ENCODE measurements around the gene MRPL53.
A peak's percentile ranks its signal among the peaks of the same experiment; 100 is the strongest.

MRPL53 gene

DNA sequence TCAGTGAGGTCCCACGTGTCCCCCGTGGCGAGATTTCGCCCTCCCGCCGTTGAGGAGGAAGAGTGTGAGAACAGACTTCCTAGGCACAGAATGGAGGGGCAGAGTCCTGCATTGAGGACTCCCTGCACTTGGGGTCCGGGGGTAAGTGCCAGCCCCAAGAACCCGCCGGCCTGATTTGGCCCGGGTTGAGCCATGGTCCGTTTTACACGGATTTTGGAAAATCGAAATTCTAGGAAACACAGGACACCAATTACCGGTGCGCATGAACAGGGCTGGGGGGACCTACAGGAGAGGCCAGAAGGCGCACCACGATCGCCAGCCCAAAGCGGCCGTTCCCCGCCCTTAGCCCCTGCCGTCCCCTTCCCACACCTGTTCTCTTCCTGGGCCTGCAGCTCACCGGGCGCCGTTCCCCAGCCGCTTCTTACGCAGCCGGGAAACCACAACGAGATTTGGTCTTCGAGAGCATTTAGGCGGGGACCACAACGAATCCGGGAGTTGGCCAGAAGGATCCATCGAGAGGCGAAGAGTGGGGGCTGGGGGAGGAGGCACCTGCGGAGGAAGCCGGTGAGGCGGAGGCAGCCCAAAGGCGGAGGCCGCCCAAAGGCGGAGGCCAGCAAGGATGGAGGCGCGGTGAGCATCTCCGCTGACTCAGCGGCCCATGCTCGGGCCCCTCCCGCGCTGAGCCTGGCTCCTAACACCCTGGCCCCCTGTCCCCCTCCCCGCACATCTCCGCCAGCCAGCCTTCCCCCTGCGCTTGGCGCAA lies 41.3 kb upstream of the MRPL53 start:
- TF ChIP-seq, protein P1, sequence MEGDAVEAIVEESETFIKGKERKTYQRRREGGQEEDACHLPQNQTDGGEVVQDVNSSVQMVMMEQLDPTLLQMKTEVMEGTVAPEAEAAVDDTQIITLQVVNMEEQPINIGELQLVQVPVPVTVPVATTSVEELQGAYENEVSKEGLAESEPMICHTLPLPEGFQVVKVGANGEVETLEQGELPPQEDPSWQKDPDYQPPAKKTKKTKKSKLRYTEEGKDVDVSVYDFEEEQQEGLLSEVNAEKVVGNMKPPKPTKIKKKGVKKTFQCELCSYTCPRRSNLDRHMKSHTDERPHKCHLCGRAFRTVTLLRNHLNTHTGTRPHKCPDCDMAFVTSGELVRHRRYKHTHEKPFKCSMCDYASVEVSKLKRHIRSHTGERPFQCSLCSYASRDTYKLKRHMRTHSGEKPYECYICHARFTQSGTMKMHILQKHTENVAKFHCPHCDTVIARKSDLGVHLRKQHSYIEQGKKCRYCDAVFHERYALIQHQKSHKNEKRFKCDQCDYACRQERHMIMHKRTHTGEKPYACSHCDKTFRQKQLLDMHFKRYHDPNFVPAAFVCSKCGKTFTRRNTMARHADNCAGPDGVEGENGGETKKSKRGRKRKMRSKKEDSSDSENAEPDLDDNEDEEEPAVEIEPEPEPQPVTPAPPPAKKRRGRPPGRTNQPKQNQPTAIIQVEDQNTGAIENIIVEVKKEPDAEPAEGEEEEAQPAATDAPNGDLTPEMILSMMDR (conservative IDR thresholded peaks at IDR 0.05; ENCODE audit: low read depth) = no peak
- DNase-seq (ENCODE audit: low spot score) = no peak
- ChIA-PET CTCF (interaction anchor here (0.5 to 0.8 kb wide), 4 partner anchors 8 to 472 kb away, joined by 3 to 4 read pairs (median 3); no protein-coding TSS in a partner anchor), POLR2A (ENCODE audit: low non-redundant PET) (no interaction called here)
- no peak overlapping the region for H3K27ac ChIP-seq

GRCh38 chr2:74512744-74513604 lies 40.5 kb upstream of the MRPL53 start:
- ChIA-PET POLR2A (ENCODE audit: low non-redundant PET) (no interaction called here), CTCF (interaction anchor here (0.5 to 0.9 kb wide), 5 partner anchors 9 to 471 kb away, joined by 3 to 4 read pairs (median 3); no protein-coding TSS in a partner anchor)
- TF ChIP-seq, protein P1 (conservative IDR thresholded peaks at IDR 0.05; ENCODE audit: low read depth) = no peak
- no peak overlapping the region for H3K27ac ChIP-seq
- DNase-seq (ENCODE audit: low spot score) = no peak

DNA sequence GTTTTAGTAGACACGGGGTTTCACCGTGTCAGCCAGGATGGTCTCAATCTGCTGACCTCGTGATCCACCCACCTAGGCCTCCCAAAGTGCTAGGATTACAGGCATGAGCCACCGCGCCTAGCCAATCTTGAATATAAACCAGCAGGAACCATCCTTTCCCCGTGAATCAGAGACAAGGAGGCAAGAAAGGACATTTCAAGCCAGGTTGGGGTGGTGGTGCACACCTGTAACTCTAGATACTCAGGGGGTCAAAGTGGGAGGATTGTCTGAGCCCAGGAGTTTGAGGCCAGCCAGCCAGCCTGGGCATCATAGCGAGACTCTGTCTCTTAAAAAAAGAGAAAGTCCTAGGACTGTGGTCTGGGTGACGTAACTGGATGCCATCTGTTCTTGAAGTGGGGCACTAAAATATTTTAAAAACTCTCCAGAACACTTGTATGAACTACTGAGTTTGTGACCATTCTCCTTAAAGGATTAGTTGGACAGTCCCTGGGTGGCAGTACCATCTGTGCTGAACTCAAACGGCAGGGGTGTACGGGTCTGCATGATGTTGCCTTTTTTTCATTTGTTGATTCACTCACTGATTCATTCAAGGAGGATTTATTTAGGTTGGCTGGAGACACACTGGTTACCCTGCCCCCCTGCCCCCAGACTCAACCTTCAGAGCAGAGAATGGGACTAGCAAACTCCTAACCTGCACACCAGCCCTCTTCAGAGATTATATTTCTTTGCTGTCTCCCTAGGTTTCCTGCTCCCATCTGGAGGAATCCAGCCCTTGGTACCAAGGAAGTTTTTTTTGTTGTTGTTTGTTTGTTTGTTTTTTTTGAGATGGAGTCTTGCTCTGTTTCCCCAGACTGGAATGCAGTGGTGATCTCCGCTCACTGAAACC lies 38.9 kb upstream of the MRPL53 start:
- ChIA-PET POLR2A (ENCODE audit: low non-redundant PET) (no interaction called here), CTCF (no interaction called here)
- TF ChIP-seq, protein P1 (conservative IDR thresholded peaks at IDR 0.05; ENCODE audit: low read depth) = no peak
- DNase-seq (ENCODE audit: low spot score) = no peak
- H3K27ac ChIP-seq = no peak overlapping the region

DNA sequence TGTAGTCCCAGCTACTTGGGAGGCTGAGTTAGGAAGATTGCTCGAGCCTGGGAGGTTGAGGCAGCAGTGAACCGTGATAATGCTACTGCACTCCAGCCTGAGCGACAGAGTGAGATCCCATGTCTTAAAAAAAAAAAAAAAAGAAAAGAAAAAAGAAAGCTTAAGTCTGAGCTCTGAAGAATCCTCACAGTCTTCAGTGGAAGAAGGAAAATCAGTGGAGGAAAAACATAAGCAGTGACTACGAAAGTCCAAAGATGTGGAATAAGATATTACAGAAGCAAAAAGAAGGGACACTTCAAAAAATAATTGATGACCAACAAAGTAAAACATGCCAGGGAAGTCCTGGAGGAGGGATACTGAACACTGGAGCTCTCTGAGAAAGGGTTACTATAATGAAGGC lies 37.8 kb upstream of the MRPL53 start:
- TF ChIP-seq, protein P1 (conservative IDR thresholded peaks at IDR 0.05; ENCODE audit: low read depth) = no peak
- ChIA-PET CTCF (no interaction called here), POLR2A (ENCODE audit: low non-redundant PET) (interaction anchor here (1.1 kb wide), 1 partner anchor 20 kb away, joined by 12 read pairs; no protein-coding TSS in a partner anchor)
- no peak overlapping the region for H3K27ac ChIP-seq
- DNase-seq (ENCODE audit: low spot score) = no peak

- peak overlapping the region; percentile 96 for H3K27ac ChIP-seq
- TF ChIP-seq, protein P1 (conservative IDR thresholded peaks at IDR 0.05; ENCODE audit: low read depth) = no peak
- ChIA-PET POLR2A (ENCODE audit: low non-redundant PET) (no interaction called here), CTCF (interaction anchor here (0.7 to 1.7 kb wide), 6 partner anchors 11 to 42 kb away, joined by 3 to 7 read pairs (median 4); partner anchors contain the start of genes CCDC142 and TTC31)
- DNase-seq (ENCODE audit: low spot score) = no peak
Measured at GRCh38 chr2:74507926-74508520, 35.5 kb upstream of the MRPL53 start.
